Erythroblast (primary cell): ENCODE results near the gene DENND4C.

Experiments
- GATA1 ChIP-seq: IDR thresholded peaks from 2 replicates; pipeline ENCODE4 v1.6.1; 2011; ENCODE audit warnings: low read depth, mild to moderate bottlenecking, control low read depth, low read length, moderate library complexity
- POLR2A ChIP-seq: IDR thresholded peaks from 2 replicates; pipeline ENCODE4 v1.6.1; 2011; ENCODE audit warnings: mild to moderate bottlenecking, low read length

- no peak for TF ChIP-seq POLR2A
- TF ChIP-seq GATA1: no peak
These were observed 822 bp downstream of the DENND4C start for GRCh38 chr9:19231126-19231903.
